Fibroblast of pulmonary artery (primary cell): ENCODE results near the gene BACE1.
A peak's percentile ranks its signal among the peaks of the same experiment; 100 is the strongest.
"Not testable (repeated sequence)": the region's sequence is repeated elsewhere in the genome, so short reads cannot be mapped to it uniquely, and the experiment has no call there.

Experiments used
- DNase-seq: peaks from one replicate; pipeline ENCODE4 v3.0.0-alpha.2; 2010; ENCODE audit warnings: low read depth
- H3K4me3 ChIP-seq: replicated peaks from 2 replicates; pipeline ENCODE4 v1.5.1; 2011; ENCODE audit warnings: low read depth, mild to moderate bottlenecking, control low read depth, low read length, moderate library complexity
- CTCF ChIP-seq: IDR thresholded peaks from 2 replicates; pipeline ENCODE4 v1.5.1; 2011; ENCODE audit warnings: mild to moderate bottlenecking, control low read depth, low read length, inconsistent platforms; ENCODE audit errors: missing control alignments

BACE1 gene

GRCh38 chr11:117279711-117280376 lies 36.2 kb downstream of the BACE1 start:
- DNase-seq, result peak; percentile 29
- H3K4me3 ChIP-seq, result no peak overlapping the region
- no peak for TF ChIP-seq CTCF

- H3K4me3 ChIP-seq, result no peak overlapping the region
- TF ChIP-seq CTCF, result no peak
- no peak for DNase-seq
Measured at GRCh38 chr11:117278347-117278746, 37.7 kb downstream of the BACE1 start.

DNA sequence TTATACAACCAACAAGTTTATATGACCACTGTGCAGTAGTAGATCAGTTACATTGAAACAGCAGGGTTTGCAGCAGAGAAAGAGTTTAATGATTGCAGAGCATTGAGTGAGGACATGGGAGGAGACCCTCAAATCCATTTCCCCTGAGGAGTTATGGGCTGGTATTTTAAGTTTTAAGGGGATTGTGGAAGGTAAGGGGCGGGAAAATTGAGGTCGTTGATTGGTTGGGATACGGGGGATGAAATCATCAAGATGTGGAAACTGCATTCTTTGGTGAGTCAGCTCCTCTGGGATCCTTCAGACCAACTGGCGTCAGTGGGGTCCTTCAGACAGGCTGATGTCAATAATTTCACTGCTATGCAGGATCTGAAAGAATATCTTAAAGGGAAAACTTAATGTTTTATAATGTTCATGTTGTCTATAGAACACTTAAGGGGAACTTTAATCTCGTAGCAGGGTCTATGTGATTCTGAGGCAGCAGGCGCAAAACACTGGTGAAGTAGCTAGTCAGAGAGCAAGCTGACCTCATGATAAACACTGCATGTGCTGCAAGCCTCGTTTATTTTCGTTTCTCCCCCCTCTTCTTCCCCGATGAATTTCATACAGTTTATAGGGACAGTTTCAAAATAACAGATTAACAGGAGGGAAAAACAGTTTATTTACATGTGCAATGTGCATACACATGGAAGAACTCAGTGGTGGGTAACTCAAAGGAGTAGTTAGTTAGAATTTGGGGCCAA lies 42.3 kb downstream of the BACE1 start:
- no peak for TF ChIP-seq CTCF
- H3K4me3 ChIP-seq, result peak overlapping the region; percentile 2
- DNase-seq, result peak; percentile 87

GRCh38 chr11:117272175-117272574 lies 43.9 kb downstream of the BACE1 start:
- not testable (repeated sequence) for H3K4me3 ChIP-seq, DNase-seq

GRCh38 chr11:117271208-117271607 lies 44.8 kb downstream of the BACE1 start:
- no peak overlapping the region for H3K4me3 ChIP-seq
- DNase-seq, result no peak
- TF ChIP-seq CTCF, result no peak

GRCh38 chr11:117269856-117270255 lies 46.2 kb downstream of the BACE1 start:
- DNase-seq, result no peak
- TF ChIP-seq CTCF, result no peak
- no peak overlapping the region for H3K4me3 ChIP-seq

GRCh38 chr11:117265745-117266144 lies 50.3 kb downstream of the BACE1 start:
- TF ChIP-seq CTCF, result no peak
- DNase-seq, result no peak
- no peak overlapping the region for H3K4me3 ChIP-seq

GRCh38 chr11:117264624-117265323 lies 51.3 kb downstream of the BACE1 start:
- H3K4me3 ChIP-seq, DNase-seq: not testable (repeated sequence)
